ENCODE measurements around the gene ZNF319.

Gene ZNF319

DNA sequence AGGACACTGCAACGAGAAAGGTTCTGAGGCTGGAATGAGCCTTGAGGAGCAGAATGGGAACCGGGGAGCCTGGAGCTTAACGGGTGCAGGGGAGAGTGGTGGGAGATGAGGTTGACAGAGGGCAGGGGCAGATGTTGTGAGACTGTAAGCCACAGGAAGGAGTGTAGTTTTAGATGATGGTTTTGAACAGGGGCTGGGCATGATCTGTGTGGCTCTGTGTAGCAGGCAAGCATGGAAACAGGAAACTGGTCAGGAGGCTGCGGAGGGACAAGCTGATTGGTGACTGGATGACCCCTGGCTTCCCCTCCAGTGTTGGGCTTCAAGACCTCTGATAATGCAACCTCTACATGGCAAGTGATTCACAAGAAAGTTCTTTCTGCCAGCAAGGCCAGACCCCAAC lies 28.2 kb downstream of the ZNF319 start:
- DNase-seq (no peak), ATAC-seq (ENCODE audit: insufficient read depth, low read depth) (peak; percentile 44; the same call in 1 of the 3 replicates)
- no peaks in the 10 kb centered on the region for H3K9me3 ChIP-seq (ENCODE audit: insufficient read depth, low read length, severe bottlenecking)
- no peak for TF ChIP-seq EZH2 (IDR thresholded peaks at IDR 0.05; ENCODE audit: borderline replicate concordance, low read depth, low read length, severe bottlenecking)
- TF ChIP-seq CTCF (IDR thresholded peaks at IDR 0.05; ENCODE audit: borderline replicate concordance, extremely low read depth, low read length, poor library complexity, severe bottlenecking) = no peak
- no peak overlapping the region for H2AFZ ChIP-seq (ENCODE audit: low read depth, low read length)
- H3K9ac ChIP-seq (ENCODE audit: low read depth, low read length) = no peak overlapping the region
- H3K4me2 ChIP-seq (ENCODE audit: insufficient read depth, low read length) = no peak overlapping the region
- no peaks in the 10 kb centered on the region for H3K27me3 ChIP-seq (ENCODE audit: insufficient read depth, low read length, poor library complexity)
- no peaks in the 10 kb centered on the region for H4K20me1 ChIP-seq (ENCODE audit: insufficient read depth, low read length)
- H3K4me3 ChIP-seq (ENCODE audit: low read depth in 1 of 2, low read length in 2 of 2) = no peak overlapping the region
- H3K27ac ChIP-seq (ENCODE audit: low read length) = no peak overlapping the region
- no peaks in the 10 kb centered on the region for H3K36me3 ChIP-seq (ENCODE audit: insufficient read depth, low read length)
- H3K4me1 ChIP-seq (ENCODE audit: insufficient read depth, low read length) = no peaks in the 10 kb centered on the region
- no peaks in the 10 kb centered on the region for H3K79me2 ChIP-seq (ENCODE audit: insufficient read depth, low read length)

DNA sequence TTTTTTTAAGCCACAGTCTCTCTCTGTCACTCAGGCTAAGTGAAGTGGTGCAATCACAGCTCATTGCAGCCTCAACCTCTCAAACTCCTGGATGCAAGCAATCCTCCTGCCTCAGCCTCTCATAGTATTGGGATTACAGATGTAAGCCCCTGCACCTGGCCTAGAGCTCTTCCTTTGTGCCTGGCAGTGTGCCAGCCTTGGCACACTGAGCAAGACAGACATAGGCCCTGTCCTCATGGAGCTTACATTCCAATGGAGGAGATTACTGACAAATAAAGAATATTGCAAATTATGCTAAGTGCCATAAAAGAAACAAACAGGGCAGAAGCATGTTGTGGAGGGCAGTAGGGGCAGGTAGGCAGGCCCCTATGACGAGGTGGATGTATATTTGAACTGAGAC lies 28.6 kb downstream of the ZNF319 start:
- TF ChIP-seq EZH2 (IDR thresholded peaks at IDR 0.05; ENCODE audit: borderline replicate concordance, low read depth, low read length, severe bottlenecking) = no peak
- H3K27me3 ChIP-seq (ENCODE audit: insufficient read depth, low read length, poor library complexity) = no peaks in the 10 kb centered on the region
- no peak for ATAC-seq (ENCODE audit: insufficient read depth, low read depth)
- H3K4me2 ChIP-seq (ENCODE audit: insufficient read depth, low read length) = no peak overlapping the region
- H3K27ac ChIP-seq (ENCODE audit: low read length) = no peak overlapping the region
- no peak overlapping the region for H3K9ac ChIP-seq (ENCODE audit: low read depth, low read length)
- no peaks in the 10 kb centered on the region for H3K9me3 ChIP-seq (ENCODE audit: insufficient read depth, low read length, severe bottlenecking)
- H3K36me3 ChIP-seq (ENCODE audit: insufficient read depth, low read length) = no peaks in the 10 kb centered on the region
- DNase-seq = no peak
- H4K20me1 ChIP-seq (ENCODE audit: insufficient read depth, low read length) = no peaks in the 10 kb centered on the region
- H3K79me2 ChIP-seq (ENCODE audit: insufficient read depth, low read length) = no peaks in the 10 kb centered on the region
- H2AFZ ChIP-seq (ENCODE audit: low read depth, low read length) = no peak overlapping the region
- H3K4me3 ChIP-seq (ENCODE audit: low read depth in 1 of 2, low read length in 2 of 2) = no peak overlapping the region
- H3K4me1 ChIP-seq (ENCODE audit: insufficient read depth, low read length) = no peaks in the 10 kb centered on the region

GRCh38 chr16:57970970-57971369 lies 29.5 kb downstream of the ZNF319 start, which contains the start of gene CNGB1:
CNGB1 (minus strand) TSS chr16:57971128; CDS start chr16:57967286, 3,842 bp downstream.
- H3K9ac ChIP-seq (ENCODE audit: low read depth, low read length) = no peak within 1 kb of the TSS
- DNase-seq = no peak
- no peak within 1 kb of the TSS for H2AFZ ChIP-seq (ENCODE audit: low read depth, low read length)
- no peaks in the 10 kb centered on the region for H3K4me1 ChIP-seq (ENCODE audit: insufficient read depth, low read length)
- no peaks in the 10 kb centered on the region for H4K20me1 ChIP-seq (ENCODE audit: insufficient read depth, low read length)
- no peaks in the 10 kb centered on the region for H3K27me3 ChIP-seq (ENCODE audit: insufficient read depth, low read length, poor library complexity)
- H3K79me2 ChIP-seq (ENCODE audit: insufficient read depth, low read length) = no peaks in the 10 kb centered on the region
- TF ChIP-seq EZH2 (IDR thresholded peaks at IDR 0.05; ENCODE audit: borderline replicate concordance, low read depth, low read length, severe bottlenecking) = no peak
- TF ChIP-seq CTCF (IDR thresholded peaks at IDR 0.05; ENCODE audit: borderline replicate concordance, extremely low read depth, low read length, poor library complexity, severe bottlenecking) = no peak
- H3K4me2 ChIP-seq (ENCODE audit: insufficient read depth, low read length) = no peak within 1 kb of the TSS
- H3K36me3 ChIP-seq (ENCODE audit: insufficient read depth, low read length) = no peaks in the 10 kb centered on the region
- no peaks in the 10 kb centered on the region for H3K9me3 ChIP-seq (ENCODE audit: insufficient read depth, low read length, severe bottlenecking)
- no peak within 1 kb of the TSS for H3K4me3 ChIP-seq (ENCODE audit: low read depth in 1 of 2, low read length in 2 of 2)
- H3K27ac ChIP-seq (ENCODE audit: low read length) = no peak within 1 kb of the TSS
- no peak for ATAC-seq (ENCODE audit: insufficient read depth, low read depth)

DNA sequence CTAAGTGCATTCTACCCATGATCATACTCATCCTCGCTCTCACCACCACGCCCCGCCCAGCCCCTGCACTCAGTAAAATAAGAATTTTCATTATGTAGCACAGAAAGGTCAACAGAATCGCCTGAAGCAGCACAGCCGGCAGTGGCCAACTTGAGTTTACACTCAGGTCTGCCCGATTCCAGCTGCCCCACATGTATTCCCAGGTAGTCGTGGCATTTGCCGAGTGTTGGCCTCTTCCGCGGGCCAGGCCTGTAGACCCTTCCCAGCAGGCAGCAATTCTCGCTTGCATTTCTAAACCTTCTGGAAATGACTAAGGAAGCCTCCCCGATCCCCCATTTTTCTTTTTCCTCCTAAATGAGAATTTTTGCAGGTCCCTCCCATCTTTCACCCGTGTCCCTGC lies 30.2 kb downstream of the ZNF319 start:
- Histone ChIP-seq H3K36me3 (ENCODE audit: insufficient read depth, low read length) (no peaks in the 10 kb centered on the region), H3K9me3 (ENCODE audit: insufficient read depth, low read length, severe bottlenecking) (no peaks in the 10 kb centered on the region), H4K20me1 (ENCODE audit: insufficient read depth, low read length) (no peaks in the 10 kb centered on the region), H3K79me2 (ENCODE audit: insufficient read depth, low read length) (no peaks in the 10 kb centered on the region), H3K27ac (ENCODE audit: low read length) (no peak overlapping the region), H3K4me2 (ENCODE audit: insufficient read depth, low read length) (no peak overlapping the region), H3K27me3 (ENCODE audit: insufficient read depth, low read length, poor library complexity) (no peaks in the 10 kb centered on the region), H3K4me1 (ENCODE audit: insufficient read depth, low read length) (no peaks in the 10 kb centered on the region), H2AFZ (ENCODE audit: low read depth, low read length) (no peak overlapping the region), H3K4me3 (ENCODE audit: low read depth in 1 of 2, low read length in 2 of 2) (no peak overlapping the region), H3K9ac (ENCODE audit: low read depth, low read length) (no peak overlapping the region)
- DNase-seq = no peak
- no peak for ATAC-seq (ENCODE audit: insufficient read depth, low read depth)
- TF ChIP-seq EZH2 (IDR thresholded peaks at IDR 0.05; ENCODE audit: borderline replicate concordance, low read depth, low read length, severe bottlenecking) (no peak), CTCF (IDR thresholded peaks at IDR 0.05; ENCODE audit: borderline replicate concordance, extremely low read depth, low read length, poor library complexity, severe bottlenecking) (no peak)
